ENCODE measurements around the gene VTN.

DNA sequence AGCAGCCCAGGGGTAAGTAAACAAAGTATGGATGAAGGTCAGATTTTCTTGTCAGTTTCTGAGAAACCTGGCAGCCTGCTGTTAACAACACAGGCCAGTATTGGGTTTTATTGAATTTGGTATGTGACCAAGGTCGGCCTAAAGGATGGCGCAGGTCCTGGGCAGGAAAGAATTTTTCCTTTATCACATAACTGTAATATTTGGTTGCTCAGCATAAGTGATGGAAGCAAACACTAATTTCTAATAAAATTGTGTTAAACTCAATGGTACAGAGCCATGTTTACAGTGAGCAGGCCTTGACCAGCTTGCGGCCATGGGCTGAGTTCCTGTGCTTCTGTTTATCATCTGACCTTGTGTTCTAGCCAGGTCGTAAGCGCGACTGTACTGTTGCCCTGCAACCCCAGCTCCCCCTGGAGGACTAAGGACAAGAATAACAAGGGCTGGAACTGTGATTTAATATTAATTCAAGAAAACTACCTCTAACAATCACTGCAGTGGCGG lies 23.3 kb downstream of the VTN start:
- TF ChIP-seq, protein P1, sequence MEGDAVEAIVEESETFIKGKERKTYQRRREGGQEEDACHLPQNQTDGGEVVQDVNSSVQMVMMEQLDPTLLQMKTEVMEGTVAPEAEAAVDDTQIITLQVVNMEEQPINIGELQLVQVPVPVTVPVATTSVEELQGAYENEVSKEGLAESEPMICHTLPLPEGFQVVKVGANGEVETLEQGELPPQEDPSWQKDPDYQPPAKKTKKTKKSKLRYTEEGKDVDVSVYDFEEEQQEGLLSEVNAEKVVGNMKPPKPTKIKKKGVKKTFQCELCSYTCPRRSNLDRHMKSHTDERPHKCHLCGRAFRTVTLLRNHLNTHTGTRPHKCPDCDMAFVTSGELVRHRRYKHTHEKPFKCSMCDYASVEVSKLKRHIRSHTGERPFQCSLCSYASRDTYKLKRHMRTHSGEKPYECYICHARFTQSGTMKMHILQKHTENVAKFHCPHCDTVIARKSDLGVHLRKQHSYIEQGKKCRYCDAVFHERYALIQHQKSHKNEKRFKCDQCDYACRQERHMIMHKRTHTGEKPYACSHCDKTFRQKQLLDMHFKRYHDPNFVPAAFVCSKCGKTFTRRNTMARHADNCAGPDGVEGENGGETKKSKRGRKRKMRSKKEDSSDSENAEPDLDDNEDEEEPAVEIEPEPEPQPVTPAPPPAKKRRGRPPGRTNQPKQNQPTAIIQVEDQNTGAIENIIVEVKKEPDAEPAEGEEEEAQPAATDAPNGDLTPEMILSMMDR (IDR thresholded peaks at IDR 0.05) = no peak
- TF ChIP-seq POLR2A (IDR thresholded peaks at IDR 0.05) = no peak

Data from lower leg skin (tissue), 3 donors.